GM18873 (cell line): Measurements from ENCODE around the gene SLC16A7.

ENCODE experiments used
- ATAC-seq: cut with Tn5 transposase; IDR thresholded peaks from one replicate; pipeline ENCODE4 v1.9.1; 2021; ENCODE audit warnings: mild to moderate bottlenecking, moderate library complexity, moderate number of reproducible peaks; ENCODE audit not compliant: unreplicated experiment, low FRiP score

The SLC16A7 gene

GRCh38 chr12:59827767-59828166 lies 231.9 kb downstream of the SLC16A7 start:
- ATAC-seq = no peak

- ATAC-seq = no peak
Measured at GRCh38 chr12:59828521-59828920, 232.7 kb downstream of the SLC16A7 start.

GRCh38 chr12:59833408-59833807 lies 237.6 kb downstream of the SLC16A7 start:
- ATAC-seq = no peak

- ATAC-seq = no peak
Measured at GRCh38 chr12:59834659-59835474, 239.0 kb downstream of the SLC16A7 start.
